PFSK-1 (cell line): ENCODE results near the gene CDC42BPG.
A peak's percentile ranks its signal among the peaks of the same experiment; 100 is the strongest.

ENCODE experiments used
- FOXP2 ChIP-seq: optimal IDR thresholded peaks from 2 replicates; pipeline ENCODE3; 2011; ENCODE audit warnings: borderline replicate concordance, control low read depth, inconsistent platforms; ENCODE audit not compliant: insufficient read depth; ENCODE audit errors: extremely low read length, extremely low read depth
- POLR2AphosphoS5 ChIP-seq: IDR thresholded peaks from 2 replicates; pipeline ENCODE4 v1.6.1; 2012; ENCODE audit warnings: low read depth, mild to moderate bottlenecking, control low read depth, low read length, moderate library complexity
- REST ChIP-seq, 2 experiments: IDR thresholded peaks; 2 replicates each; pipeline versions ENCODE4 v1.6.1 to v1.8.0; 2011 to 2012; ENCODE audit warnings: low read depth in 2 of 2, low read length in 2 of 2, control low read depth in 1 of 2, inconsistent platforms in 1 of 2, mild to moderate bottlenecking in 1 of 2, moderate library complexity in 1 of 2; ENCODE audit not compliant: insufficient read depth in 1 of 2
- SIN3A ChIP-seq: IDR thresholded peaks from 2 replicates; pipeline ENCODE4 v1.6.1; 2012; ENCODE audit warnings: mild to moderate bottlenecking, low read length, moderate library complexity, borderline replicate concordance; ENCODE audit not compliant: insufficient read depth
- TAF1 ChIP-seq: IDR thresholded peaks from 2 replicates; pipeline ENCODE4 v1.6.1; 2012; ENCODE audit warnings: low read length, control low read depth, borderline replicate concordance; ENCODE audit not compliant: insufficient read depth

Gene CDC42BPG

GRCh38 chr11:64803158-64803845 is 41.2 kb downstream of the CDC42BPG start, which contains the start of gene MAP4K2:
Gene MAP4K2, minus strand, starts transcription at chr11:64803214. Its CDS starts 65 bp downstream, at chr11:64803149.
- peak; percentile 74 for TF ChIP-seq FOXP2
- TF ChIP-seq TAF1, result no peak
- peak; percentile 73 for TF ChIP-seq POLR2AphosphoS5

- TF ChIP-seq SIN3A (no peak), POLR2AphosphoS5 (no peak), REST (IDR thresholded peaks at IDR 0.05; ENCODE audit: insufficient read depth in 1 of 2, low read depth in 2 of 2, low read length in 2 of 2) (no peak)
These were observed 41.9 kb downstream of the CDC42BPG start for GRCh38 chr11:64802370-64803157.

GRCh38 chr11:64801561-64802369 is 42.7 kb downstream of the CDC42BPG start:
- no peak for TF ChIP-seq REST (IDR thresholded peaks at IDR 0.05; ENCODE audit: insufficient read depth in 1 of 2, low read depth in 2 of 2, low read length in 2 of 2)
- no peak for TF ChIP-seq POLR2AphosphoS5
- no peak for TF ChIP-seq FOXP2
- TF ChIP-seq SIN3A, result no peak
- no peak for TF ChIP-seq TAF1

- TF ChIP-seq TAF1, result no peak
- TF ChIP-seq POLR2AphosphoS5, result no peak
- no peak for TF ChIP-seq FOXP2
- TF ChIP-seq REST (IDR thresholded peaks at IDR 0.05; ENCODE audit: insufficient read depth in 1 of 2, low read depth in 2 of 2, low read length in 2 of 2), result no peak
- TF ChIP-seq SIN3A, result no peak
These were observed 43.3 kb downstream of the CDC42BPG start for GRCh38 chr11:64801158-64801464.

- TF ChIP-seq POLR2AphosphoS5 (no peak), TAF1 (no peak), SIN3A (no peak), REST (IDR thresholded peaks at IDR 0.05; ENCODE audit: insufficient read depth in 1 of 2, low read depth in 2 of 2, low read length in 2 of 2) (no peak), FOXP2 (no peak)
These were observed 43.9 kb downstream of the CDC42BPG start for GRCh38 chr11:64800303-64801157.
